Body of pancreas (tissue), 4 donors: ENCODE measurements around the gene CLMN.

Experiments used
- CTCF ChIP-seq, 7 experiments: fragments of 450-650 bp in 4 of 7; fragments of 200-600 bp in 3 of 7; sonication (generic) in 3 of 7; IDR thresholded peaks; one replicate each; pipeline ENCODE4 v1.5.1; 2016 to 2019; ENCODE audit warnings: antibody characterized with exemption in 7 of 7
- POLR2A ChIP-seq, 3 donors: fragments of 450-650 bp; IDR thresholded peaks; one replicate each; pipeline ENCODE4 v1.6.1; 2016; ENCODE audit warnings: antibody characterized with exemption in 3 of 3, mild to moderate bottlenecking in 2 of 3

DNA sequence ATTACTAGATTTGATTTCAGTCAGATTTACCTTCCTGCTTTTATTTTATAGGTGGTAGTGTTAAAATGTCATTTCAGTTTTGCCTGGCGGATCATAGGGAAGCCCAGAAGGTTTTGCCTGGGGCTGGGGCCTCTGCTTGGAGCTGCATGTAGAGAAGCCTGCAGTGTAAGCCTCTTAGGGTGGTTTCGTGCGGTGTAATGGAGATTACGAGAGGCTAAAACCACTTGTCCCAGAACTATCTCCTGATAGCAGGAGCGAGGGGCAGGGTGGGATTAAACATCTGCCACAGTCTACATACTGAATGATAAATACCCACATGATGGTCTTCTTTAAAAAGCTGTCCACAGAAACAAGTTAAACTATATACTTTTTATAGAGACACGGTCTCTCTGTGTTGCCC lies 127.4 kb downstream of the CLMN start:
- TF ChIP-seq POLR2A (IDR thresholded peaks at IDR 0.05): no peak
- TF ChIP-seq CTCF (IDR thresholded peaks at IDR 0.05): no peak
